ENCODE results near the gene TMPRSS7. TPM values are rescaled to one million over a fixed set of nuclear protein-coding genes. Genes with fewer than 3 reads are reported as not detected.
A peak's percentile ranks its signal among the peaks of the same experiment; 100 is the strongest.

The TMPRSS7 gene
- total RNA-seq, 1 experiment from 2014 or later: not detected

GRCh38 chr3:112089956-112090886 is 55.7 kb downstream of the TMPRSS7 start:
- peaks cover 40% of the 10 kb centered on the region for H3K36me3 Mint-ChIP-seq (ENCODE audit: insufficient read depth, unreplicated experiment)
- no peaks in the 10 kb centered on the region for H3K9me3 Mint-ChIP-seq (ENCODE audit: low read depth, unreplicated experiment)
- H3K4me1 Mint-ChIP-seq (ENCODE audit: low read depth, unreplicated experiment): peaks cover 65% of the 10 kb centered on the region
- intact Hi-C loops (cut with micrococcal nuclease; ENCODE audit: unreplicated experiment): no loop called here
- peak overlapping the region; percentile 57 for H3K4me3 Mint-ChIP-seq (ENCODE audit: low read depth, unreplicated experiment)
- no peak for DNase-seq
- no TSS peak for BruUV-seq (replicated peaks)
- TF ChIP-seq CTCF (IDR thresholded peaks at IDR 0.05; ENCODE audit: unreplicated experiment): no peak
- H3K27me3 Mint-ChIP-seq (ENCODE audit: unreplicated experiment): no peaks in the 10 kb centered on the region
- CTCF ChIA-PET: interaction anchor here (0.5 to 1.3 kb wide), 4 partner anchors 44 to 139 kb away, joined by 3 to 5 read pairs (median 3); no protein-coding TSS in a partner anchor
- peak overlapping the region; percentile 81 for H3K27ac Mint-ChIP-seq (ENCODE audit: unreplicated experiment)

GRCh38 chr3:112090887-112091586 is 56.5 kb downstream of the TMPRSS7 start:
- no TSS peak for BruUV-seq (replicated peaks)
- TF ChIP-seq CTCF (IDR thresholded peaks at IDR 0.05; ENCODE audit: unreplicated experiment): no peak
- CTCF ChIA-PET: no interaction called here
- H3K4me3 Mint-ChIP-seq (ENCODE audit: low read depth, unreplicated experiment): peak overlapping the region; percentile 57
- peak; percentile 38 for DNase-seq
- H3K4me1 Mint-ChIP-seq (ENCODE audit: low read depth, unreplicated experiment): peaks cover 69% of the 10 kb centered on the region
- H3K9me3 Mint-ChIP-seq (ENCODE audit: low read depth, unreplicated experiment): no peaks in the 10 kb centered on the region
- no peaks in the 10 kb centered on the region for H3K27me3 Mint-ChIP-seq (ENCODE audit: unreplicated experiment)
- peaks cover 43% of the 10 kb centered on the region for H3K36me3 Mint-ChIP-seq (ENCODE audit: insufficient read depth, unreplicated experiment)
- intact Hi-C loops (cut with micrococcal nuclease; ENCODE audit: unreplicated experiment): no loop called here
- H3K27ac Mint-ChIP-seq (ENCODE audit: unreplicated experiment): peak overlapping the region; percentile 81

GRCh38 chr3:112092496-112093179 is 58.1 kb downstream of the TMPRSS7 start:
- peak overlapping the region; percentile 44 for H3K4me3 Mint-ChIP-seq (ENCODE audit: low read depth, unreplicated experiment)
- no TSS peak for BruUV-seq (replicated peaks)
- H3K27me3 Mint-ChIP-seq (ENCODE audit: unreplicated experiment): no peaks in the 10 kb centered on the region
- peak overlapping the region; percentile 43 for H3K27ac Mint-ChIP-seq (ENCODE audit: unreplicated experiment)
- H3K4me1 Mint-ChIP-seq (ENCODE audit: low read depth, unreplicated experiment): peaks cover 85% of the 10 kb centered on the region
- intact Hi-C loops (cut with micrococcal nuclease; ENCODE audit: unreplicated experiment): no loop called here
- peaks cover 27% of the 10 kb centered on the region for H3K36me3 Mint-ChIP-seq (ENCODE audit: insufficient read depth, unreplicated experiment)
- CTCF ChIA-PET: interaction anchor here (1.1 to 1.3 kb wide), 2 partner anchors 19 to 79 kb away, joined by 3 to 5 read pairs; no protein-coding TSS in a partner anchor
- H3K9me3 Mint-ChIP-seq (ENCODE audit: low read depth, unreplicated experiment): no peaks in the 10 kb centered on the region
- no peak for TF ChIP-seq CTCF (IDR thresholded peaks at IDR 0.05; ENCODE audit: unreplicated experiment)
- no peak for DNase-seq

- H3K27ac Mint-ChIP-seq (ENCODE audit: unreplicated experiment): peak overlapping the region; percentile 43
- peaks cover 25% of the 10 kb centered on the region for H3K36me3 Mint-ChIP-seq (ENCODE audit: insufficient read depth, unreplicated experiment)
- H3K4me1 Mint-ChIP-seq (ENCODE audit: low read depth, unreplicated experiment): peaks cover 85% of the 10 kb centered on the region
- no TSS peak for BruUV-seq (replicated peaks)
- H3K4me3 Mint-ChIP-seq (ENCODE audit: low read depth, unreplicated experiment): peak overlapping the region; percentile 44
- CTCF ChIA-PET: no interaction called here
- intact Hi-C loops (cut with micrococcal nuclease; ENCODE audit: unreplicated experiment): no loop called here
- TF ChIP-seq CTCF (IDR thresholded peaks at IDR 0.05; ENCODE audit: unreplicated experiment): no peak
- no peak for DNase-seq
- no peaks in the 10 kb centered on the region for H3K9me3 Mint-ChIP-seq (ENCODE audit: low read depth, unreplicated experiment)
- no peaks in the 10 kb centered on the region for H3K27me3 Mint-ChIP-seq (ENCODE audit: unreplicated experiment)
These were observed 58.6 kb downstream of the TMPRSS7 start for GRCh38 chr3:112093180-112093522.
